Endodermal cell (in vitro differentiated cells): Measurements from ENCODE around the gene AGT. TPM values are rescaled to one million over a fixed set of nuclear protein-coding genes. Genes with fewer than 3 reads are reported as not detected.

Source experiments
- DNase-seq: peaks from one replicate; pipeline ENCODE4 v3.0.0-alpha.2; 2017
- H3K27ac ChIP-seq: 2 replicates; pipeline ENCODE4 v1.5.1; 2013; ENCODE audit warnings: mild to moderate bottlenecking, low read depth, low read length, moderate library complexity
- H3K27me3 ChIP-seq: 2 replicates; pipeline ENCODE4 v1.6.1; 2013; ENCODE audit warnings: mild to moderate bottlenecking, low read length, moderate library complexity; ENCODE audit not compliant: insufficient read depth, control insufficient read depth, poor library complexity, severe bottlenecking
- H3K36me3 ChIP-seq: 2 replicates; pipeline ENCODE4 v1.7.0; 2013; ENCODE audit warnings: mild to moderate bottlenecking, low read length, moderate library complexity; ENCODE audit not compliant: control insufficient read depth, insufficient read depth
- H3K4me1 ChIP-seq: one replicate; pipeline ENCODE4 v1.7.0; 2013; ENCODE audit warnings: low read length; ENCODE audit not compliant: control insufficient read depth, insufficient read depth
- H3K4me3 ChIP-seq: 2 replicates; pipeline ENCODE4 v1.5.1; 2013; ENCODE audit warnings: mild to moderate bottlenecking, low read length, moderate library complexity
- H3K9ac ChIP-seq: 2 replicates; pipeline ENCODE4 v1.6.1; 2013; ENCODE audit warnings: mild to moderate bottlenecking, low read length, moderate library complexity; ENCODE audit not compliant: poor library complexity, severe bottlenecking; ENCODE audit errors: extremely low read depth
- H3K9me3 ChIP-seq: 2 replicates; pipeline ENCODE4 v1.6.1; 2013; ENCODE audit warnings: mild to moderate bottlenecking, low read length, moderate library complexity; ENCODE audit not compliant: control insufficient read depth
- H3K27ac Mint-ChIP-seq: 2 replicates; pipeline ENCODE4 v1.8.0; 2020; ENCODE audit warnings: mixed read lengths
- H3K27me3 Mint-ChIP-seq: 2 replicates; pipeline ENCODE4 v1.8.0; 2021; ENCODE audit warnings: mild to moderate bottlenecking, mixed read lengths; ENCODE audit not compliant: insufficient read depth
- H3K36me3 Mint-ChIP-seq: 2 replicates; pipeline ENCODE4 v1.8.0; 2020; ENCODE audit warnings: low read depth, mixed read lengths
- H3K4me1 Mint-ChIP-seq: 2 replicates; pipeline ENCODE4 v1.8.0; 2020; ENCODE audit warnings: mixed read lengths
- H3K4me3 Mint-ChIP-seq: 2 replicates; pipeline ENCODE4 v1.8.0; 2020; ENCODE audit warnings: mild to moderate bottlenecking, moderate library complexity, mixed read lengths
- H3K9me3 Mint-ChIP-seq: 2 replicates; pipeline ENCODE4 v1.8.0; 2020; ENCODE audit warnings: mild to moderate bottlenecking, mixed read lengths
- WGBS, 2 experiments: methylation state at CpG; one replicate each; pipeline versions ENCODE4 v1.1.5 to v1.1.7; 2013; ENCODE audit warnings: missing lambda C conversion rate in 2 of 2, mixed read lengths in 1 of 2; ENCODE audit not compliant: insufficient coverage in 1 of 2, insufficient read length in 1 of 2; 5-methylcytosine and 5-hydroxymethylcytosine counted together
- total RNA-seq, 2 donors: library from RNA; stranded (reverse); fragmentation: NEBNext Ultra II Directional in 1 of 2; extraction: Animal tissue kit (Norgen Biotek cat#: 25700) in 1 of 2; gene quantifications; 2 replicates in 1 of 2; 3 replicates in 1 of 2; pipeline ENCODE4 v1.2.1, GENCODE V29; 2021
- TF ChIP-seq, protein P1 (sequence below): fragments of 200-600 bp; sonication (generic); conservative IDR thresholded peaks from 2 replicates; pipeline ENCODE4 v1.5.0; 2021; ENCODE audit warnings: antibody characterized with exemption, mild to moderate bottlenecking

AGT gene
- total RNA-seq, 2 donors from 2014 or later = not detected

- peaks cover 9% of the 10 kb centered on the region for H3K9me3 Mint-ChIP-seq
- TF ChIP-seq, protein P1, sequence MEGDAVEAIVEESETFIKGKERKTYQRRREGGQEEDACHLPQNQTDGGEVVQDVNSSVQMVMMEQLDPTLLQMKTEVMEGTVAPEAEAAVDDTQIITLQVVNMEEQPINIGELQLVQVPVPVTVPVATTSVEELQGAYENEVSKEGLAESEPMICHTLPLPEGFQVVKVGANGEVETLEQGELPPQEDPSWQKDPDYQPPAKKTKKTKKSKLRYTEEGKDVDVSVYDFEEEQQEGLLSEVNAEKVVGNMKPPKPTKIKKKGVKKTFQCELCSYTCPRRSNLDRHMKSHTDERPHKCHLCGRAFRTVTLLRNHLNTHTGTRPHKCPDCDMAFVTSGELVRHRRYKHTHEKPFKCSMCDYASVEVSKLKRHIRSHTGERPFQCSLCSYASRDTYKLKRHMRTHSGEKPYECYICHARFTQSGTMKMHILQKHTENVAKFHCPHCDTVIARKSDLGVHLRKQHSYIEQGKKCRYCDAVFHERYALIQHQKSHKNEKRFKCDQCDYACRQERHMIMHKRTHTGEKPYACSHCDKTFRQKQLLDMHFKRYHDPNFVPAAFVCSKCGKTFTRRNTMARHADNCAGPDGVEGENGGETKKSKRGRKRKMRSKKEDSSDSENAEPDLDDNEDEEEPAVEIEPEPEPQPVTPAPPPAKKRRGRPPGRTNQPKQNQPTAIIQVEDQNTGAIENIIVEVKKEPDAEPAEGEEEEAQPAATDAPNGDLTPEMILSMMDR = no peak
- H3K36me3 Mint-ChIP-seq = peaks cover 64% of the 10 kb centered on the region
- DNase-seq = no peak
- H3K27me3 ChIP-seq = no peaks in the 10 kb centered on the region
- H3K9ac ChIP-seq = no peak overlapping the region
- no peak overlapping the region for H3K4me3 Mint-ChIP-seq
- no peaks in the 10 kb centered on the region for H3K27me3 Mint-ChIP-seq
- H3K27ac Mint-ChIP-seq = no peak overlapping the region
- H3K4me3 ChIP-seq = no peak overlapping the region
- peaks cover 5% of the 10 kb centered on the region for H3K4me1 Mint-ChIP-seq
- peaks cover 73% of the 10 kb centered on the region for H3K36me3 ChIP-seq
- no peak overlapping the region for H3K27ac ChIP-seq
- 80 to 96% methylated on average over 1 to 2 of the region's 2 CpGs for WGBS, 2 experiments
- peaks cover 16% of the 10 kb centered on the region for H3K9me3 ChIP-seq
- peaks cover 5% of the 10 kb centered on the region for H3K4me1 ChIP-seq
These were observed 34.1 kb downstream of the AGT start for GRCh38 chr1:230679825-230680224.

DNA sequence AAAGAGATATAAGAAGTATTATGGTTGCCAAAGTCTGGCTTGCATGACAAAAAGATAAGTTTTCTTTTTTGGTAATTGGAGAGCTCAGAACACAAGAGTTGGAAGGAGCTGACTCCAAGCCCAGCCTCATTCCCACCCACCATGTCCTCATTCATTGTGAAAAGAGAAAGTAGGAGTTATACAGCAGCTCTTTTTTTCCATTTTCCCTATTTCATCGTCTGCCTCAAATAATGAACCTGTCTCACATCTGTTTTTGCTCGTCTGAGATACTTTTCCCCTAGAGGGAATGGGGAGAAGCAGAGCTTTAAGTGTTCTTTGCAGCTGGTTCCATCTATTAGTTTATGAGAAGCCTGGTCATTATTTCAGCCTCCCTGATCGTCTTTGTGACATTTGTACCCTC, 34.7 kb downstream of the AGT start:
- no peak overlapping the region for H3K4me3 Mint-ChIP-seq
- peaks cover 9% of the 10 kb centered on the region for H3K9me3 Mint-ChIP-seq
- H3K27ac ChIP-seq = no peak overlapping the region
- H3K4me1 Mint-ChIP-seq = peaks cover 5% of the 10 kb centered on the region
- TF ChIP-seq, protein P1 = no peak
- no peaks in the 10 kb centered on the region for H3K27me3 Mint-ChIP-seq
- no peak for DNase-seq
- H3K36me3 Mint-ChIP-seq = peaks cover 62% of the 10 kb centered on the region
- no peak overlapping the region for H3K27ac Mint-ChIP-seq
- no peak overlapping the region for H3K9ac ChIP-seq
- 87 to 93% methylated on average over 2 to 3 of the region's 3 CpGs for WGBS, 2 experiments
- no peak overlapping the region for H3K4me3 ChIP-seq
- no peaks in the 10 kb centered on the region for H3K27me3 ChIP-seq
- peaks cover 16% of the 10 kb centered on the region for H3K9me3 ChIP-seq
- peaks cover 5% of the 10 kb centered on the region for H3K4me1 ChIP-seq
- peaks cover 73% of the 10 kb centered on the region for H3K36me3 ChIP-seq

DNA sequence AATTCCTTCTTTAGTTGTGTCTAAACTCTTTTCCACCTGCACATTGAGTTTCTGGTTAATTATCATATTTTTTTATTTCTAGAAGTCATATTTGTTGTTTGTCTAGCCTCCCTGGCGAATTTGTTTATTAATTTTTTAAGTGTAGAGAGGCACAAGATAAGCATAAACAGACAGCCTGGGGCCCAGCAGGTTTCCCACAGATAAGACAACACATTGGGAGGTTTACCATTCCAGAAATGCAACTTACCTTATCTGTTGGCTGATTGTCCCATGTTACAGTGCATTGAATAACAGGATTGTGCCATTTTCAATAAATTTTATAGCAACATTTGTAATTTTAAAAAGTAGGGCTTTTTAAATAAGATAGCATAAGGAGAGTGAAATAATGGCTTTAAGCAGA, 36.7 kb downstream of the AGT start:
- Histone ChIP-seq H3K9me3 (peaks cover 16% of the 10 kb centered on the region), H3K4me3 (no peak overlapping the region), H3K27ac (no peak overlapping the region), H3K27me3 (no peaks in the 10 kb centered on the region), H3K36me3 (peaks cover 72% of the 10 kb centered on the region), H3K4me1 (no peaks in the 10 kb centered on the region), H3K9ac (no peak overlapping the region)
- Mint-ChIP-seq H3K36me3 (peaks cover 57% of the 10 kb centered on the region), H3K27me3 (no peaks in the 10 kb centered on the region), H3K4me3 (no peak overlapping the region), H3K4me1 (peaks cover 3% of the 10 kb centered on the region), H3K27ac (no peak overlapping the region), H3K9me3 (peaks cover 9% of the 10 kb centered on the region)
- whole genome bisulfite sequencing, 2 experiments = 94% methylated on average over 1 of the region's 1 CpG; no CpG with 5 or more reads in 1 of the 2 experiments
- TF ChIP-seq, protein P1 = no peak
- DNase-seq = no peak
